Tracheal epithelial cell (primary cell): ENCODE measurements around the gene CD3D. TPM values are rescaled to one million over a fixed set of nuclear protein-coding genes. Genes with fewer than 3 reads are reported as not detected.

ENCODE experiments used
- total RNA-seq: library from RNA; depleted of rRNA; stranded (reverse); fragments of >200 nt; gene quantifications from 2 replicates; pipeline ENCODE4 v1.2.1, GENCODE V29; 2014

Gene CD3D
- not detected in 2 replicates for total RNA-seq

GRCh38 chr11:118342503-118343161 lies at the start of gene CD3D:
Gene CD3D, minus strand, starts transcription at chr11:118342705. Its CDS starts 98 bp downstream, at chr11:118342607.

GRCh38 chr11:118359295-118359958 lies 16.9 kb upstream of the CD3D start, which contains the start of gene UBE4A:
Gene UBE4A, plus strand, starts transcription at chr11:118359600. Its CDS starts 5,481 bp downstream, at chr11:118365081.

GRCh38 chr11:118343981-118344515 lies 1.5 kb upstream of the CD3D start, which contains the start of gene CD3G:
Gene CD3G, plus strand, starts transcription at chr11:118344344. Its CDS starts 80 bp downstream, at chr11:118344424.

GRCh38 chr11:118304568-118305248 lies 37.8 kb downstream of the CD3D start, which contains the start of gene CD3E:
Gene CD3E, plus strand, starts transcription at chr11:118304730. Its CDS starts 223 bp downstream, at chr11:118304953.

Other genes starting within 250 kb of the CD3D start
- 0.43 and 3.4 TPM in 2 replicates for gene SCN4B, start 189.9 kb downstream of the CD3D start, total RNA-seq
- 0.21 and 0.24 TPM in 2 replicates for gene SCN2B, start 166.1 kb downstream of the CD3D start, total RNA-seq
- not detected in 2 replicates for gene JAML, start 117.7 kb downstream of the CD3D start, total RNA-seq
- gene MPZL3, start 90.3 kb downstream of the CD3D start, total RNA-seq, result 28.2 and 34.3 TPM in 2 replicates
- 72.3 and 106 TPM in 2 replicates for gene MPZL2, start 78.4 kb downstream of the CD3D start, total RNA-seq
- gene CD3E, start 38.0 kb downstream of the CD3D start, total RNA-seq, result not detected in 2 replicates
- not detected in 2 replicates for gene CD3G, start 1.6 kb upstream of the CD3D start, total RNA-seq
- gene UBE4A, start 16.9 kb upstream of the CD3D start, total RNA-seq, result 22.6 and 23.1 TPM in 2 replicates
- gene ATP5MG, start 58.9 kb upstream of the CD3D start, total RNA-seq, result 40.5 and 54.1 TPM in 2 replicates
- gene KMT2A, start 93.8 kb upstream of the CD3D start, total RNA-seq, result 15.2 and 17.1 TPM in 2 replicates
- 1.1 and 1.7 TPM in 2 replicates for gene TTC36, start 184.8 kb upstream of the CD3D start, total RNA-seq
- 38.3 and 46.9 TPM in 2 replicates for gene TMEM25, start 188.5 kb upstream of the CD3D start, total RNA-seq
- gene IFT46, start 223.2 kb upstream of the CD3D start, total RNA-seq, result 20.0 and 21.2 TPM in 2 replicates
- 71.8 and 92.5 TPM in 2 replicates for gene ARCN1, start 229.7 kb upstream of the CD3D start, total RNA-seq